HG02870 (cell line): ENCODE data around the gene C6orf52.
"Not testable (repeated sequence)": the region's sequence is repeated elsewhere in the genome, so short reads cannot be mapped to it uniquely, and the experiment has no call there.

Source experiments
- ATAC-seq: cut with Tn5 transposase; IDR thresholded peaks from one replicate; pipeline ENCODE4 v1.9.1; 2021; ENCODE audit warnings: mild to moderate bottlenecking, moderate library complexity; ENCODE audit not compliant: unreplicated experiment

C6orf52 gene

GRCh38 chr6:10713962-10714361 is 19.5 kb upstream of the C6orf52 start:
- ATAC-seq = no peak

GRCh38 chr6:10696655-10697054 is 2.2 kb upstream of the C6orf52 start:
- ATAC-seq = no peak

- ATAC-seq = no peak
These were observed 756 bp upstream of the C6orf52 start for GRCh38 chr6:10695086-10695657.

GRCh38 chr6:10692965-10693538 is 1.4 kb downstream of the C6orf52 start:
- ATAC-seq = no peak

- no peak for ATAC-seq
These were observed 3.6 kb downstream of the C6orf52 start for GRCh38 chr6:10690651-10691445.

GRCh38 chr6:10687582-10687981 is 6.8 kb downstream of the C6orf52 start:
- ATAC-seq = no peak

- ATAC-seq = no peak
These were observed 7.5 kb downstream of the C6orf52 start for GRCh38 chr6:10686901-10687300.

GRCh38 chr6:10685092-10685915 is 9.1 kb downstream of the C6orf52 start:
- no peak for ATAC-seq

- no peak for ATAC-seq
These were observed 9.8 kb downstream of the C6orf52 start for GRCh38 chr6:10684618-10685017.

- no peak for ATAC-seq
These were observed 11.9 kb downstream of the C6orf52 start for GRCh38 chr6:10682355-10682988.

GRCh38 chr6:10681795-10682194 is 12.6 kb downstream of the C6orf52 start:
- ATAC-seq = no peak

- no peak for ATAC-seq
These were observed 16.0 kb downstream of the C6orf52 start for GRCh38 chr6:10678456-10678855.

GRCh38 chr6:10676403-10676802 is 18.0 kb downstream of the C6orf52 start:
- ATAC-seq = no peak

GRCh38 chr6:10668126-10668917 is 26.1 kb downstream of the C6orf52 start:
- ATAC-seq = no peak

GRCh38 chr6:10665595-10665994 is 28.8 kb downstream of the C6orf52 start:
- ATAC-seq = not testable (repeated sequence)

GRCh38 chr6:10662742-10663141 is 31.7 kb downstream of the C6orf52 start:
- ATAC-seq = no peak

- no peak for ATAC-seq
These were observed 32.2 kb downstream of the C6orf52 start for GRCh38 chr6:10662207-10662606.

GRCh38 chr6:10660431-10661191 is 33.8 kb downstream of the C6orf52 start:
- ATAC-seq = not testable (repeated sequence)

- ATAC-seq = no peak
These were observed 34.6 kb downstream of the C6orf52 start for GRCh38 chr6:10659699-10660348.
